HG03095 (cell line): ENCODE data around the gene TLX1.
A peak's percentile ranks its signal among the peaks of the same experiment; 100 is the strongest.

ENCODE experiments used
- ATAC-seq: cut with Tn5 transposase; IDR thresholded peaks from one replicate; pipeline ENCODE4 v1.9.1; 2021; ENCODE audit warnings: moderate library complexity; ENCODE audit not compliant: unreplicated experiment

The TLX1 gene

GRCh38 chr10:101133489-101134298, 2.6 kb downstream of the TLX1 start:
- no peak for ATAC-seq

- no peak for ATAC-seq
Observed at GRCh38 chr10:101134299-101135127, 3.4 kb downstream of the TLX1 start.

DNA sequence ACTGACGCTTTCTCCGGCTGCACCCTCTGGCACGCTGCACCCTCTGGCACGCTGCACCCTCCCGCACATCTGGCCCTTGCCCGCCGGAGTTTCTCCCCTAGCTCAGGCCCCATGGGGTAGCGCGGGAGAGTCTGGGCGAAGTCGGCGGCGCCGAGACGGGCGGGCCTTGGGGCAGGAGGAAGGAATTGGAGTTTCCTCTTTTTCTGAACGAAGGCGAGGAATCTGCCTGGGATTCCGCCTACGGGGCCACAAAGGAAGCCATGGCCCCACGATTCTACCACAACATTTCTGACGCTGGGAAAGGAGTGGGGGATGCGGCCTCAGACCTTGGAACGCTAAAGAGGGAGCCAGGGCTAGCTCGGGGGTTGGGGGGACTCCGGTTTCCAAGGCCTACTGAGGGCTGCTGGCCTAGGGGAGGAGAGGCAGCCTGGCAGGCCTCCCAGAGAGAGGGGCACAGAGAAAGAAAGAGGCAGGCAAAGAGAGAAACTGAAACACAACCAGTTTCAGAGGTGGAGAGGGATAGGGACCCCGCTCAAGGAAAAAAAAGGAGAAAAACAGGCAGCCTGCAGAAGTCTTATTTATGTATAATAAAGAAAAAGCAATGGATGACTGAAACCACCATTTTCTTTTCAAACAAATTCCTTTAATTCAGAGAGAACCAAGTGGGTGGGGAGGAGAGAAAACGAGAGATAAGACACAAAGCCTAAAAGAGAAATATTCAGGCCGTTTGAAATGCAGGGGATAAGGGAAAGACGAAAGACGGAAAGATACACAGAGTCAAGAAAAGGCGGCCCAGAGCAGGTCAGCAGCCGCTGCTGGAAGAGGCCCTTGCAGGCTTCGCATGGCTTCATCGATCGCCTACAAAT, 4.3 kb downstream of the TLX1 start:
- ATAC-seq = no peak

DNA sequence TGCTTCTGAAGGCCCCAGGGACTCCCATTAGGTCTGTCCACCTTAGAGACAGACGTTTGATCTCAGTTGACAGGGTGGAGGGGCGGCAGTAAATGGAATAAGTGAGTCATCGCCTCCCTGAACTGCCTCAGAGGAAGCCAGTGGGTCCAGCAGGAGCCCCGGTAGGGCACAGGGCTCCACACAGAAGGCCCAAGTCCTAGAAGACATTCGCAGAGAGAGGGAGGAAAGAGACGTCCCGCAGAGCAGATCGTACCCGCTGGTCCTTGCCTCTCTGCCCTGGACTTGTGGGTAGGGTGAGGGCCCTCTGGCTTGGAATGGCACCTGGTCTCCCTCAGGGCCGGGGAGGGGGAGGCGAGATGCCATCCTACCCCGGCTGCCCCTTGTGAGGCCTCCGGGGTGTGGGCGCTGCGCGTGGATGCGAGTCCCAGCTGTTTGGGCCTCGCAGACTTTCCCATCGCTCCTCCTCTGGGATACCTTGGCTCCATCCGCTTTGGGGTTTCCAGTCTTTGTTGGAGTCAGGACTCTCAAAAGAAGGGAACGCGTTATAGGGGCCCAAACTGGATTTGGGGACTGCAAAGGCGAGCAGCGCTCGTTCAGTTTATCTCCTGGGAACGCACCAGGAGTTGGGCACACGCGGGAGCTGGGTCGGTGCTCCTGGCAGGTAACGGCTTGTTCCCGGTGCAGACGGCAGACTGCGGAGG, 5.1 kb downstream of the TLX1 start:
- ATAC-seq = no peak

- no peak for ATAC-seq
Observed at GRCh38 chr10:101136708-101137121, 5.6 kb downstream of the TLX1 start.

GRCh38 chr10:101137271-101137670, 6.2 kb downstream of the TLX1 start:
- ATAC-seq = no peak

DNA sequence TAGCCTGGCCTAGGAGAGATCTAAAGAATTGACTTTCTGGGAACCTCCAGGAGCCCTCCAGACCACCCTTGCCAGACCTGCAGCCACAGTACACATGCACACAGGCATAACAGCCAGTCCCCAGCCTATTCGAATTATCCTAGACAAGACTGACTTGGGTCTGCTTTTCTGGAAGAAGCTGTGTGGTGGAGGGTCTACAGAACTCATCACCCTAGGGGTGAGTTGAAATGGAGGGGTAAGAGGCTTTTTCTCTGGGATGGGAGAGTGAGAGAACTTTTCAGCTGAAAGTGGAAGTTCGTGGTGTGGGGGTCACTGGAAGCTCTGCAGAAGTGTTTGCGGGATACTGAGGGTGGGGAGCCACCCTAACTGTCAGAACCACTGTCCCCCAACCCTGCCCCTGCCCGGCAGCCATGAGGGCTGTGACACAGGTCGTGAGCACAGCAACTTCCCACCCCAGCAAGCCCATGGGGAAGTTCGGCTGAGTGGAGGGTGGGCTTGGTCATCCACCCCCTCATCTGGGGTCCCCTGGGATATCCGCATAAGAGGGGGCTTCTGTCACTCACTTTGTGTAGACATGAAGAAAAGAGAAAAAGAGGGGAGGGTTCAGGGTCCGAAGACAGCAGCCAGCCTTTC, 7.8 kb downstream of the TLX1 start:
- ATAC-seq = no peak

DNA sequence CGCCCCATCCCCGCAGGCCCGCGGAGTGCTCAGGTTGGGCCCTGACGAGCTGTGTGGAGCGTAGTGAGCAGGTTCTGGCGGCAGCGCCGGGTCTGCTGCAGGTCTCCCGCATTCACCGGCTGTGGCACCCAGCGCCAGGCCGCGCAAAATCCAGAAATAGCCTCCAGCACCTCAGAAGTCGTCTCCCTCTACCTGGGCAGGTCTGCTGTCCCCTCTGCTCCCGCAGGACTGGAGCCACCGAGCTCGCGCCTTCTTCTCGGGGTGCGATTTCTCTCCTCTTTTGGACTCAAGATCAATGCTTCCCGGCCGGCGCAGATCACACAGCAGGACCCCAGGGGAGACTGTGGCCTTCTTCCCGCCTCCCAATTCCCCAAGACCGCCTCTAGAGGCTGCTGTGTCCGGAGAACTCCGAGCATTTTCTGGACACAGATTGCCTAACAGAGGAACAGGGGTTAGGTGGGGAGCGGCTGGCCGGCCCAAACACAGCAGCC, 8.4 kb downstream of the TLX1 start:
- no peak for ATAC-seq

GRCh38 chr10:101140084-101140949, 9.2 kb downstream of the TLX1 start:
- ATAC-seq = no peak

- ATAC-seq = no peak
Observed at GRCh38 chr10:101140950-101141615, 10.0 kb downstream of the TLX1 start.

GRCh38 chr10:101141616-101142532, 10.8 kb downstream of the TLX1 start:
- ATAC-seq = peak; percentile 62

DNA sequence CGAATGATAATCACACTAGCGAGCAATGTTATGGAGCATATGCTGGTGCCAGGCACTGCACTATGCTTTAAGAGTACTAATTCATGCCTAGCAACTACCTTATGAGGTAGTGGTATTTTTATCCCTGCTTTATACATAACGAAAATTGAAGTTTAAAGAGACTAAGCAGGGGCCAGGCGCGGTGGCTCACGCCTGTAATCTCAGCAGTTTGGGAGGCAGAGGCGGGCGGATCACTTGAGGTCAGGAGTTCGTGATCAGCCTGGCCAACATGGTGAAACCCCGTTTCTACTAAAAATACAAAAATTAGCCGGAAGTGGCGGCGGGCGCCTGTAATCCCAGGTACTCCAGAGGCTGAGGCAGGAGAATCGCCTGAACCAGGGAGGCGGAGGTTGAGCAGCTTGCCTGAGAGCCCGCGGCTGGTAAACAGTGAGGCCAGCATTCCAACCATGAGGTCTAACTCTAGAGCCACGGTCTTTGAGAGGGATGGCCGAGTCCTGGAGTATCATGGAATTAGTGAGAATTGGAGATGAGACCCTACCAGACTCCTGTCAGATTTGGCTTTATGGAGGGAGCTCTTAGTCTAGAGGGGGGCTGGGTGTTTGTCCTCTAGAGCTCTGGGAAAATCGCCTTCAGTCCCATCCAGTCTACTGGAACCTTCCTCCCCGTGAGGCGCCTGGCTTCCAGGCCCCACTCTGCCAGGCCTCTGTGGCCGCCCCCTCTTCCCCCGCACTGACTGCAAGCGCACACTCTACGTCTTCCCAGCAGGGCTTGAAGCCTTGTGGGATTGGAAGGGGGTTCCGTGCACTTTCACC, 11.6 kb downstream of the TLX1 start:
- no peak for ATAC-seq

DNA sequence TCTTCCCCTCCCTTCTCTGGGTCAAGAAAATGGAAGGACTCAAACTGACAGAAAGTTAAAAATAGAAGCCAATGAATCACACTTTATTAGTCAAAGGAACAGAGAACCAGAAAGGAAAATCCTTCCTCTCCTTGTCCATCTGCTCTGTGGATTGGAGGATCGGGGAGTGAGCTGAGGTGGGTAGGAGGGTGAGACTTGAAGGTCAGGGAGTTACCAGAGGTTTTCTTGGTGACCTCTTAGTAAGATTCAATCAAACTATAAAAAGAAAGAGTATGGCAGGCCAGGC, 12.2 kb downstream of the TLX1 start:
- no peak for ATAC-seq

- no peak for ATAC-seq
Observed at GRCh38 chr10:101144053-101144452, 13.0 kb downstream of the TLX1 start.

DNA sequence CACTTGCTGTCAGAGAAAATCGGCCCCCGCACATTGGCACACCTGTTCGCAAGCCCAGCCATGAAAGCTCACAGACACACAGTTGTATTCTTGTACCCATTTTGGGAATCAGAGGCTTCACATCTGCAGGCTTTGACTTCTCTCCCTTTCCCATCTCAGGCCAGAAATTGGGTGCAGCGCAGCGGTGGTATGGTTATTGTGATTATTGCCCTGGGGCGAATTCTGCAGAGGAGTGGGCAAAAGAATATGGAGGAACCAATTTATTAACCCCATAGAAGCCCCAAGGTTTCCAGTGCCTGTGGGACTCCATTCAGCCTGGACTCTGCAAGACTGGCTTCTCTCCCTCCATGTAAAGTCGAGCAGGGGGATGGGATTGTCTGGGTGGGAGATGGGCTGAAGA, 14.0 kb downstream of the TLX1 start:
- no peak for ATAC-seq

DNA sequence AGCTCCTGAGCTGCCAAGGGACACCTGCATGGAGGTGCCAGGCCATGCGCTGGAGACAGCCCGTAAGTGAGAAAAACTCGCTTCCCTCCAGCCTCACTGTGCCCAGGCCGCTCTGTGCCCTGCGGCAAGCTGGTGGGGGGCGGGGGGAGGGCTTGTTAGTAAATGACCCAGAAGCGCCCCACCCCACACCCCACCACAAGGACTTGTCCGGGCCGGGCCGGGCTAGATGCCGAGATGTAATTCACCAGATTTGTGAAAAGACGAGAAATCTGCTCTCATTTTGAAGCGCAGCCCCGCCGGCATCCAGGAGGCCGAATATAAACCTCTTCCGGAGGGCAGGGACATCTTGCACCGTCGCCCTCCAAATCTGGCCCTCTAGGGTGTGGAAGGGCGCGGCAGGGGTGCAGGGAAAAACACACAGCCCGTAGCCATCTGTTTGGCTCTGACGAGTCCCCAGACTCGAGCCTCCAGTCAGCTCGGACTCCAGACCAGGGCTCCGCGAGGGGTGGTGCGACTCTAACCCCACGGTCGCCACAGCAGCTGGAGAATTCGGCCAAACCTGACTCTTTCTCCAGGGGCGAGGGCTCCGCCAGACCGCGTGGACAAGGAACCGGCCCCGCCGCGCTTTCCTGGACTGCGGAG, 14.8 kb downstream of the TLX1 start:
- no peak for ATAC-seq
